ENCODE data around the gene SURF1. TPM values are rescaled to one million over a fixed set of nuclear protein-coding genes. Genes with fewer than 3 reads are reported as not detected.
"Not testable (repeated sequence)": the region's sequence is repeated elsewhere in the genome, so short reads cannot be mapped to it uniquely, and the experiment has no call there.

The SURF1 gene
- polyA plus RNA-seq, 4 donors: 22.0 to 50.5 (median 38.9) TPM

- DNase-seq (ENCODE audit: low read depth in 4 of 4, low spot score in 3 of 4): no peak
Measured at GRCh38 chr9:133385452-133385851, 29.2 kb upstream of the SURF1 start.

- DNase-seq (ENCODE audit: low read depth in 4 of 4, low spot score in 3 of 4): no peak
Measured at GRCh38 chr9:133384736-133385321, 28.5 kb upstream of the SURF1 start.

DNA sequence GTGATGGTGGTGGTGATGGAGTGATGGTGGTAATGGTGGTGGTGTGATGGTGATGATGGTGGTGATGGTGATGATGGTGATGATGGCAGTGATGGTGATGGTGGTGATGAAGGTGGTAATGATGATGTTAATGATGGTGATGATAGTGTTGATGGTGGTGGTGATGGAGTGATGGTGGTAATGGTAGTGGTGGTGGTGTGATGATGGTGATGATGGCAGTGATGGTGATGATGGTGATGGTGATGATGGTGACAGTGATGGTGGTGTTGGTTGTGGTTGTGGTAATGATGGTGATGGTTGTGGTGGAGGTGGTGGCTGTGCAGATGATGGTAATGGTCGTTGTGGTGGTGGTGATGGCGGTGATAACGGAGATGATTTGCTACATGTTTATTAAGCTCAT, 27.2 kb upstream of the SURF1 start:
- DNase-seq (ENCODE audit: low read depth in 4 of 4, low spot score in 3 of 4): no peak

DNA sequence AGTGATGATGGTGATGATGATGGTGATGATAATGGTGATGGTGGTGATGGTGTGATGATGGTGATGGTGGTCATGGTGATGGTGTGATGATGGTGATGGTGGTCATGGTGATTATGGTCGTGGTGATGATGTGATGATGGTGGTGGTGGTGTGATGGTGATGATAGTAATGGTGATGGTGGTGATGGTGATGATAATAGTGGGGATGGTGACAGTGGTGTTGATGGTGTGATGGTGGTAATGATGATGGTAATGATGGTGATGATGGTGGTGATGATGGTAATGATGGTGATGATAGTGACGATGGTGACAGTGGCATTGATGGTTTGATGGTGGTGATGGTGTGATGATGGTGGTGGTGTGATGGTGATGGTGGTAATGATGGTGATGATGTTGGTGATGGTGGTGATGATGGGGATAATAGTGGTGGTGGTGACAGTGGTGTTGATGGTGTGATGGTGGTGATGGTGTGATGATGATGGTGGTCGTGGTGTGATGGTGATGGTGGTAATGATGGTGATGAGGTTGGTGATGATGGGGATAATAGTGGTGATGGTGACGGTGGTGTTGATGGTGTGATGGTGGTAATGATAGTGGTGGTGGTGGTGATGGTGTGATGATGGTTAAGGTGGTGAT, 26.3 kb upstream of the SURF1 start:
- no peak for DNase-seq (ENCODE audit: low read depth in 4 of 4, low spot score in 3 of 4)

- DNase-seq (ENCODE audit: low read depth in 4 of 4, low spot score in 3 of 4): no peak
Measured at GRCh38 chr9:133380734-133381133, 24.4 kb upstream of the SURF1 start.

- DNase-seq (ENCODE audit: low read depth in 4 of 4, low spot score in 3 of 4): no peak
Measured at GRCh38 chr9:133379153-133380086, 23.1 kb upstream of the SURF1 start.

DNA sequence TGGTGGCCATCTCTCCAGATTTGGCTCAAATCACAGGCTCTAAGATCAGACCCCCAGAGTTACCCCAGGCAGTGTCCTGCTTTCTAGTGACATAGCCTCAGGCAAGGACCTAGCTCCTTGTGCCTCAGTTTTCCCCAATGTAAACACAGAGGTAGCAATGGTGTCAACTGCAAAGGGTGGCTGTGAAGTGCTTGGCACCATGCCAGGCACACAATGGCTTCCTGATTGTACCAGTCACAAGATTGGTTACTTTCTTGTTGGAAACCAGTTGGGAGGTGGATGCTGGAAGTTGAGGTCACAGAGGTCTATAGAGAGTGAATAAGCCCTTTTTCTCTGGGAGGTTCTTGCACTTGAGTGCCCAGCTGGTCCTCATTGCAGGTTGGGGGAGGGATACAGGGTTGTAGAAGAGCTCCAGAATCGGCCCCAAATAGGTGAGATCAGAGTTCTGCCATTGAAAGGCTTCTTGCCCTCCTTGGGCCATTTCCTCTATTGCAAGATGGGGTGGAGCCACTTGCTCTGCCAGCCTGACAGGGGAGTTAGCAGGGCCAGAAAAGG, 22.2 kb upstream of the SURF1 start:
- DNase-seq (ENCODE audit: low read depth in 4 of 4, low spot score in 3 of 4): no peak

DNA sequence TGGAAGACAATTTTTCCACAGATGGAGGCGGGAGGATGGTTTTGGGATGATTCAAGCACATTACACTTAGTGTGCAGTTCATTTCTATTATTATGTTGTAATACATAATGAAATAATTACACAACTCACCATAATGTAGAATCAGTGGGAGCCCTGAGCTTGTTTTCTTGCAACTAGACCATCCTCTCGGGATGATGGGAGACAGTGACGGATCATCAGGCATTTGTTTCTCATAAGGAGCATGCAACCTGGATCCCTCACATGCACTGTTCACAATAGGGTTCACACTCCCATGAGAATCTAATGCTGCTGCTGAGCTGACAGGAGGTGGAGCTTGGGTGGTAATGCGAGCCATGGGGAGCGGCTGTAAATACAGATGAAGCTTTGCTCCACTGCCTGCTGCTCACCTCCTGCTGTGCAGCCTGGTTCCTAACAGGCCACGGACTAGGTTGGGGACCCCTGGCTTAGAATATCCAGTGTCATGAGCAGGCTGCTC, 21.5 kb upstream of the SURF1 start:
- no peak for DNase-seq (ENCODE audit: low read depth in 4 of 4, low spot score in 3 of 4)

DNA sequence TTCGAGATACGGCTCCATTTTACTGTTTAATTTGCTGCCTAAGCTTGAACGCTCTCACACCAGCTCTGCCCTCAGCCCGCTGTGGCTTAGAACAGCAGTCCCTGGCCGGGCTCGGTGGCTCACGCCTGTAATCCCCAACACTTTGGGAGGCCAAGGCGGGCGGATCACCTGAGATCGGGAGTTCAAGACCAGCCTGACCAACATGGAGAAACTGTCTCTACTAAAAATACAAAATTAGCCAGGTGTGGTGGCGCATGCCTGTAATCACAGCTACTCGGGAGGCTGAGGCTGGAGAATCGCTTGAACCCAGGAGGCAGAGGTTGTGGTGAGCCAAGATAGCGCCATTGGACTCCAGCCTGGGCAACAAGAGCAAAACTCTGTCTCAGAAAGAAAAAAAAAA, 21.0 kb upstream of the SURF1 start:
- not testable (repeated sequence) for DNase-seq (ENCODE audit: low read depth in 4 of 4, low spot score in 3 of 4)

- peak; percentile 82 to 90 (median 90) for DNase-seq (ENCODE audit: low read depth in 4 of 4, low spot score in 3 of 4)
Measured at GRCh38 chr9:133375724-133376654, 19.7 kb upstream of the SURF1 start, which contains the start of the genes STKLD1 and SURF4. STKLD1 (plus strand) TSS chr9:133376366; CDS start chr9:133376474, 108 bp downstream. SURF4 (minus strand) TSS chr9:133376060; CDS start chr9:133375969, 91 bp downstream.

DNA sequence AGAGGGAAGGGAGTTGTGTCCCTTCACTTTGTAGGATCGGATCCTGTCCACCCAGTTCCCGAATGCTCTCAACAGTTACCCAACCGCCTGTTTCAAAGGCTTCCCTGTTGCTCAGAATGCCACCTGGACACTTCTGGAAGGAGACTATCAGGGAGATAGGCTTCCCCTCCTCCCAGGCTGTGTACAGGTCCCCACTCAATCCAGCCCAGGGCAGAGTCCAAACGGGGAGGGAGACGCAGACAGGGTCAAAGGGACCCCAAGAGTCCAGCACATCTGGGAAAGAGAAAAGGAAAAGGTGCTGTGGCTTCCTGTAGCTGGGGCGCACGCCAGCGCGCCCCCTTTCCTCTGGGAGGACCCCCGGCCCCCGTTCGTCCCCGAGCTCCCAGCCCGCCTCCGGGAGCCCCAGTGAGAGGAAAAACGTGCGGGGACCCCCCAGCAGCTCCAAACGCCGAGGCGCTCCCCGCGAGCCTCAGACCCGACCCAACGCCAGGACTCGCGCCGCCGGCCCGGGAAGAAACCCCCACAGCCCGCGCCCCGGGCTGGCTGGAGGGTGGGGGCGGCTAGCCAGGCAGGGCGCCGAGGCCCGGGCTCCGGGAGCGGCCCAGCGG, 18.9 kb upstream of the SURF1 start:
- DNase-seq (ENCODE audit: low read depth in 4 of 4, low spot score in 3 of 4): no peak

- no peak for DNase-seq (ENCODE audit: low read depth in 4 of 4, low spot score in 3 of 4)
Measured at GRCh38 chr9:133374612-133375115, 18.4 kb upstream of the SURF1 start.

- DNase-seq (ENCODE audit: low read depth in 4 of 4, low spot score in 3 of 4): no peak
Measured at GRCh38 chr9:133372144-133372543, 15.9 kb upstream of the SURF1 start.

- DNase-seq (ENCODE audit: low read depth in 4 of 4, low spot score in 3 of 4): no peak
Measured at GRCh38 chr9:133371261-133371711, 15.0 kb upstream of the SURF1 start.

- no peak for DNase-seq (ENCODE audit: low read depth in 4 of 4, low spot score in 3 of 4)
Measured at GRCh38 chr9:133370685-133371084, 14.4 kb upstream of the SURF1 start.

GRCh38 chr9:133369933-133370332, 13.6 kb upstream of the SURF1 start:
- DNase-seq (ENCODE audit: low read depth in 4 of 4, low spot score in 3 of 4): no peak

- DNase-seq (ENCODE audit: low read depth in 4 of 4, low spot score in 3 of 4): no peak
Measured at GRCh38 chr9:133369422-133369821, 13.1 kb upstream of the SURF1 start.

DNA sequence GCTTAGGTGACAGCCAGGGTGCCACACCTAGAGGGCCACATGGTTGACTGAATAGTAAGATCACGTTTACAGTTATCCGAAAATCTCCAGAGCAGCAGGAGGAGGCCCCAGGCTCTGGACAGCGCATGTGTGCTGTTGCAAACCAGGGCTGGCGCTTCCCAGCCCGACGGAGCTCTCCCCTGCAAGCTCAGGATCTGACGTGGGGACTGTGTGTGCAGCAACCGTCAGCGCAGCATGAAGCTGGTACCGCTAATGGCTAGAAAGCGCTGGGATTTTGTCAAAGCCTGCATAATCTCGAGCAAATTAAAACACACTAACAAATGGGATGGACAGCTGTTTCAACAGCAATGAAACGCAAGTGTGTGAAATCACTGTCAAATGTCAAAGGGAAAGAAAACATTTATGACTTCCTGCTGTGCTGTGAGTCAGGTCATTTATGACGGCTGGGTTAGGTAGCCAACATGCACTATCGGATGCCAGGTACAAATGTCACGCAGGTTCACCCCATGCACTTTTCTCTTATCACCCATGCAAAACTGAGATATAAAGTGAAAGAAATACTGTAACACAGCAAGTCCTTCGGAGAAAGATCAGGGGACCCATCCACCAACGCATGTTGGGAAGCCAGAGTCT, 12.1 kb upstream of the SURF1 start:
- DNase-seq (ENCODE audit: low read depth in 4 of 4, low spot score in 3 of 4): no peak

- DNase-seq (ENCODE audit: low read depth in 4 of 4, low spot score in 3 of 4): no peak
Measured at GRCh38 chr9:133367778-133368177, 11.5 kb upstream of the SURF1 start.

Data from left renal pelvis (tissue), 4 donors.